Endodermal cell (in vitro differentiated cells): ENCODE data around the gene CACNA2D1. TPM values are rescaled to one million over a fixed set of nuclear protein-coding genes. Genes with fewer than 3 reads are reported as not detected.

Experiments used
- DNase-seq: peaks from one replicate; pipeline ENCODE4 v3.0.0-alpha.2; 2017
- H3K27ac ChIP-seq: 2 replicates; pipeline ENCODE4 v1.5.1; 2013; ENCODE audit warnings: mild to moderate bottlenecking, low read depth, low read length, moderate library complexity
- H3K27me3 ChIP-seq: 2 replicates; pipeline ENCODE4 v1.6.1; 2013; ENCODE audit warnings: mild to moderate bottlenecking, low read length, moderate library complexity; ENCODE audit not compliant: insufficient read depth, control insufficient read depth, poor library complexity, severe bottlenecking
- H3K36me3 ChIP-seq: 2 replicates; pipeline ENCODE4 v1.7.0; 2013; ENCODE audit warnings: mild to moderate bottlenecking, low read length, moderate library complexity; ENCODE audit not compliant: control insufficient read depth, insufficient read depth
- H3K4me1 ChIP-seq: one replicate; pipeline ENCODE4 v1.7.0; 2013; ENCODE audit warnings: low read length; ENCODE audit not compliant: control insufficient read depth, insufficient read depth
- H3K4me3 ChIP-seq: 2 replicates; pipeline ENCODE4 v1.5.1; 2013; ENCODE audit warnings: mild to moderate bottlenecking, low read length, moderate library complexity
- H3K9ac ChIP-seq: 2 replicates; pipeline ENCODE4 v1.6.1; 2013; ENCODE audit warnings: mild to moderate bottlenecking, low read length, moderate library complexity; ENCODE audit not compliant: poor library complexity, severe bottlenecking; ENCODE audit errors: extremely low read depth
- H3K9me3 ChIP-seq: 2 replicates; pipeline ENCODE4 v1.6.1; 2013; ENCODE audit warnings: mild to moderate bottlenecking, low read length, moderate library complexity; ENCODE audit not compliant: control insufficient read depth
- H3K27ac Mint-ChIP-seq: 2 replicates; pipeline ENCODE4 v1.8.0; 2020; ENCODE audit warnings: mixed read lengths
- H3K27me3 Mint-ChIP-seq: 2 replicates; pipeline ENCODE4 v1.8.0; 2021; ENCODE audit warnings: mild to moderate bottlenecking, mixed read lengths; ENCODE audit not compliant: insufficient read depth
- H3K36me3 Mint-ChIP-seq: 2 replicates; pipeline ENCODE4 v1.8.0; 2020; ENCODE audit warnings: low read depth, mixed read lengths
- H3K4me1 Mint-ChIP-seq: 2 replicates; pipeline ENCODE4 v1.8.0; 2020; ENCODE audit warnings: mixed read lengths
- H3K4me3 Mint-ChIP-seq: 2 replicates; pipeline ENCODE4 v1.8.0; 2020; ENCODE audit warnings: mild to moderate bottlenecking, moderate library complexity, mixed read lengths
- H3K9me3 Mint-ChIP-seq: 2 replicates; pipeline ENCODE4 v1.8.0; 2020; ENCODE audit warnings: mild to moderate bottlenecking, mixed read lengths
- WGBS, 2 experiments: methylation state at CpG; one replicate each; pipeline versions ENCODE4 v1.1.5 to v1.1.7; 2013; ENCODE audit warnings: missing lambda C conversion rate in 2 of 2, mixed read lengths in 1 of 2; ENCODE audit not compliant: insufficient coverage in 1 of 2, insufficient read length in 1 of 2; 5-methylcytosine and 5-hydroxymethylcytosine counted together
- total RNA-seq, 2 donors: library from RNA; stranded (reverse); fragmentation: NEBNext Ultra II Directional in 1 of 2; extraction: Animal tissue kit (Norgen Biotek cat#: 25700) in 1 of 2; gene quantifications; 2 replicates in 1 of 2; 3 replicates in 1 of 2; pipeline ENCODE4 v1.2.1, GENCODE V29; 2021
- TF ChIP-seq, protein P1 (sequence below): fragments of 200-600 bp; sonication (generic); conservative IDR thresholded peaks from 2 replicates; pipeline ENCODE4 v1.5.0; 2021; ENCODE audit warnings: antibody characterized with exemption, mild to moderate bottlenecking

Gene CACNA2D1
- total RNA-seq, 2 donors from 2014 or later = 16.9 to 26.8 TPM

DNA sequence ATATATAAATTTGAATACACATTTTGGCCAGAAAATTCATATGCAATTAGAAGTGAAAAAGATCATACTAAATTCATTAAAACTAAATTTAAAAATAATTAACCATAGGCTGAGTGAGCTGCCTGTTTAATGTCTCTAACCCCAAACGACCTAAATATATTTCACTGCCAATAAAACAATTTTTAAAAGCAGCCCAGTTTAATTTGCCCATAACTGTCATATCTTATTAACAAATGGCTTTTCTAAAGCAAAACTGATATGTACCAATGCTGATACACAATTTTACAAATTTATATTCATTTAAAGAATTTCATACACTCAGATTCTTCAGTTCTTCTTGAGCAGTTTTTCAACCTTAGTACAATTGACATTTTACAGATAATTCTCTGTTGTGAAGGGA is 99.9 kb downstream of the CACNA2D1 start:
- Mint-ChIP-seq H3K9me3 (no peaks in the 10 kb centered on the region), H3K4me3 (no peak overlapping the region), H3K4me1 (peaks cover 11% of the 10 kb centered on the region), H3K27me3 (no peaks in the 10 kb centered on the region), H3K36me3 (peaks cover 5% of the 10 kb centered on the region), H3K27ac (no peak overlapping the region)
- Histone ChIP-seq H3K9me3 (no peaks in the 10 kb centered on the region), H3K4me1 (peaks cover 5% of the 10 kb centered on the region), H3K27ac (no peak overlapping the region), H3K9ac (no peak overlapping the region), H3K4me3 (no peak overlapping the region), H3K36me3 (peaks cover 4% of the 10 kb centered on the region), H3K27me3 (no peaks in the 10 kb centered on the region)
- no peak for DNase-seq
- 86 to 89% methylated on average over 1 of the region's 1 CpG for WGBS, 2 experiments
- TF ChIP-seq, protein P1, sequence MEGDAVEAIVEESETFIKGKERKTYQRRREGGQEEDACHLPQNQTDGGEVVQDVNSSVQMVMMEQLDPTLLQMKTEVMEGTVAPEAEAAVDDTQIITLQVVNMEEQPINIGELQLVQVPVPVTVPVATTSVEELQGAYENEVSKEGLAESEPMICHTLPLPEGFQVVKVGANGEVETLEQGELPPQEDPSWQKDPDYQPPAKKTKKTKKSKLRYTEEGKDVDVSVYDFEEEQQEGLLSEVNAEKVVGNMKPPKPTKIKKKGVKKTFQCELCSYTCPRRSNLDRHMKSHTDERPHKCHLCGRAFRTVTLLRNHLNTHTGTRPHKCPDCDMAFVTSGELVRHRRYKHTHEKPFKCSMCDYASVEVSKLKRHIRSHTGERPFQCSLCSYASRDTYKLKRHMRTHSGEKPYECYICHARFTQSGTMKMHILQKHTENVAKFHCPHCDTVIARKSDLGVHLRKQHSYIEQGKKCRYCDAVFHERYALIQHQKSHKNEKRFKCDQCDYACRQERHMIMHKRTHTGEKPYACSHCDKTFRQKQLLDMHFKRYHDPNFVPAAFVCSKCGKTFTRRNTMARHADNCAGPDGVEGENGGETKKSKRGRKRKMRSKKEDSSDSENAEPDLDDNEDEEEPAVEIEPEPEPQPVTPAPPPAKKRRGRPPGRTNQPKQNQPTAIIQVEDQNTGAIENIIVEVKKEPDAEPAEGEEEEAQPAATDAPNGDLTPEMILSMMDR = no peak

DNA sequence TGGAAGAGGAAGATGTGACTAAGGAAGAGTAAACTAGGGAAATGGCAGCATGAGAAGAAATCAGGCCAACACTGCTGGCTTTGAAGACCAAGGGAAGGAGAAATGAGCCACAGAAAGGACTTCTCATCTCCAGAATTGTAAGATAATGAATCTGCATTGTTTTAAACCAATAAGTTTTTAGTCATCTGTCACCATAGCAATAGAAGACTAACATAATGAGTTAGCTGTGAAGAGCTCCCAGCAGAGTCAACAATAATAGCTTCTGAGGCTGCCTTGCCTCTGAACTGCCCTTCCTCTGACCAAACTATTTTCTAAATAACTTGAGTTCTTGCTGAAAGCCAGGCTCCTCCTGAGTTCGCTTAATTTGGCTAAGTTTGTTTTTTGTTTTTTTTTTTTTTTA is 103.6 kb downstream of the CACNA2D1 start:
- Mint-ChIP-seq H3K27me3 (no peaks in the 10 kb centered on the region), H3K4me3 (no peak overlapping the region), H3K9me3 (no peaks in the 10 kb centered on the region), H3K27ac (no peak overlapping the region), H3K36me3 (peaks cover 2% of the 10 kb centered on the region), H3K4me1 (peaks cover 15% of the 10 kb centered on the region)
- Histone ChIP-seq H3K4me3 (no peak overlapping the region), H3K9ac (no peak overlapping the region), H3K27me3 (no peaks in the 10 kb centered on the region), H3K9me3 (no peaks in the 10 kb centered on the region), H3K4me1 (peaks cover 5% of the 10 kb centered on the region), H3K27ac (no peak overlapping the region), H3K36me3 (no peaks in the 10 kb centered on the region)
- TF ChIP-seq, protein P1 = no peak
- no CpG with 5 or more reads among the region's 1 CpG for WGBS, 2 experiments
- DNase-seq = no peak

DNA sequence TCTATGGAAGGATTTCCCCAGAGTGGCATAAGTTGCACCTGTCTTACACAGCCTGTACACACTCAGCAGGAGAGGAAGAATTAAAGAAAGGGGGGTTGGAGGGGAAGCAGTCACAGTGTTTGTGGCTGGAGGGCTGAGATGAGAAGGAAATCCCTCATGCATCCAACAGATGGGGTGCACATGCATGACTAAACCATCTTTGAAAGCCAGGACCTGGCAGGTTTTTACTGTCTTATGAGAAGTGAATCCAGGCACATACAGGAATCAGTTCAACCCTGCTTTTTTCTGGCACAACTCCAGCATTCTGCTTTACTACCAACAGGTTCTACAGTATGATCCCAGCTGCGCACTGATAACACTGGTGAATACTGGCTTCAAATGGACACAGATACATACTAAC is 107.7 kb downstream of the CACNA2D1 start:
- DNase-seq = no peak
- no peaks in the 10 kb centered on the region for H3K9me3 Mint-ChIP-seq

More for the DNA sequence above, 107.7 kb downstream of the CACNA2D1 start:
- Histone ChIP-seq H3K27me3 (no peaks in the 10 kb centered on the region), H3K9me3 (no peaks in the 10 kb centered on the region), H3K4me3 (no peak overlapping the region), H3K36me3 (no peaks in the 10 kb centered on the region), H3K9ac (no peak overlapping the region), H3K27ac (no peak overlapping the region), H3K4me1 (peaks cover 5% of the 10 kb centered on the region)
- TF ChIP-seq, protein P1 = peak; percentile 23
- WGBS, 2 experiments = 95% methylated on average over 1 of the region's 1 CpG; no CpG with 5 or more reads in 1 of the 2 experiments
- Mint-ChIP-seq H3K4me1 (peaks cover 15% of the 10 kb centered on the region), H3K27ac (no peak overlapping the region), H3K36me3 (peaks cover 6% of the 10 kb centered on the region), H3K4me3 (no peak overlapping the region), H3K27me3 (no peaks in the 10 kb centered on the region)
